Measurements from ENCODE around the gene CCL27.

DNA sequence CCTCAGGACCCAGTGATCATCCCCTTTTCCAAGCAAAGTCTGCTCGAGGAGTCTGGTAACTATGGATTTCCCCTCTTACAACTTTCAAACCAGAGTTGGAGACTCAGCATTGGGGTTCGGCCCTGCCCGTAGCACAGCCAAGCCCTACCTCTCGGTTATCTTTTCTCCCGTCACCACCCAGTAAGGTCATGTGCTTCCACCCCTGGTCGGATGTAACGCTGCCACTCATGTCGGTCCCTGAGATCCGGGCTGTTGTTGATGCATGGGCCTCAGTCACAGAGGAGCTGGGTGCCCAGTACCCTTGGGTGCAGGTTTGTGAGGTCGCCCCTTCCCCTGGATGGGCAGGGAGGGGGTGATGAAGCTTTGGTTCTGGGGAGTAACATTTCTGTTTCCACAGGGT, 14.8 kb downstream of the CCL27 start:
- TF ChIP-seq TCF7 (CRISPR knock-in tag; IDR thresholded peaks at IDR 0.05; ENCODE audit: low read depth) = no peak
- TF ChIP-seq FOXP1 (CRISPR knock-in tag; IDR thresholded peaks at IDR 0.05; ENCODE audit: borderline replicate concordance) = no peak
- no peak for TF ChIP-seq CTCF (IDR thresholded peaks at IDR 0.05)
- TF ChIP-seq CREB1 (CRISPR knock-in tag; IDR thresholded peaks at IDR 0.05) = no peak
- TF ChIP-seq, protein P1, sequence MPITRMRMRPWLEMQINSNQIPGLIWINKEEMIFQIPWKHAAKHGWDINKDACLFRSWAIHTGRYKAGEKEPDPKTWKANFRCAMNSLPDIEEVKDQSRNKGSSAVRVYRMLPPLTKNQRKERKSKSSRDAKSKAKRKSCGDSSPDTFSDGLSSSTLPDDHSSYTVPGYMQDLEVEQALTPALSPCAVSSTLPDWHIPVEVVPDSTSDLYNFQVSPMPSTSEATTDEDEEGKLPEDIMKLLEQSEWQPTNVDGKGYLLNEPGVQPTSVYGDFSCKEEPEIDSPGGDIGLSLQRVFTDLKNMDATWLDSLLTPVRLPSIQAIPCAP (CRISPR knock-in tag; IDR thresholded peaks at IDR 0.05) = no peak
- no peak for TF ChIP-seq CREM (CRISPR knock-in tag; IDR thresholded peaks at IDR 0.05)
